GM12865 (cell line): ENCODE results near the gene ITGAD.
"Not testable (repeated sequence)": the region's sequence is repeated elsewhere in the genome, so short reads cannot be mapped to it uniquely, and the experiment has no call there.

ENCODE experiments used
- DNase-seq: peaks from one replicate; pipeline ENCODE4 v3.0.0; 2010; ENCODE audit warnings: low read depth
- H3K4me3 ChIP-seq: 2 replicates; pipeline ENCODE4 v1.5.1; 2011; ENCODE audit warnings: mild to moderate bottlenecking, low read depth, low read length, control low read depth
- CTCF ChIP-seq: IDR thresholded peaks from 2 replicates; pipeline ENCODE4 v1.5.1; 2011; ENCODE audit warnings: low read length, control low read depth, low read depth, inconsistent platforms; ENCODE audit not compliant: insufficient read depth; ENCODE audit errors: missing control alignments

The ITGAD gene

GRCh38 chr16:31438414-31438813 is 45.3 kb downstream of the ITGAD start:
- H3K4me3 ChIP-seq, result no peak overlapping the region
- no peak for TF ChIP-seq CTCF
- no peak for DNase-seq

GRCh38 chr16:31439023-31439422 is 45.9 kb downstream of the ITGAD start:
- not testable (repeated sequence) for DNase-seq, H3K4me3 ChIP-seq

- no peak for DNase-seq
- no peak overlapping the region for H3K4me3 ChIP-seq
- no peak for TF ChIP-seq CTCF
Observed at GRCh38 chr16:31439519-31439918, 46.4 kb downstream of the ITGAD start.

- no peak for TF ChIP-seq CTCF
- no peak for DNase-seq
- no peak overlapping the region for H3K4me3 ChIP-seq
Observed at GRCh38 chr16:31440516-31441184, 47.5 kb downstream of the ITGAD start.

GRCh38 chr16:31441956-31442355 is 48.8 kb downstream of the ITGAD start:
- no peak overlapping the region for H3K4me3 ChIP-seq
- no peak for DNase-seq
- no peak for TF ChIP-seq CTCF

DNA sequence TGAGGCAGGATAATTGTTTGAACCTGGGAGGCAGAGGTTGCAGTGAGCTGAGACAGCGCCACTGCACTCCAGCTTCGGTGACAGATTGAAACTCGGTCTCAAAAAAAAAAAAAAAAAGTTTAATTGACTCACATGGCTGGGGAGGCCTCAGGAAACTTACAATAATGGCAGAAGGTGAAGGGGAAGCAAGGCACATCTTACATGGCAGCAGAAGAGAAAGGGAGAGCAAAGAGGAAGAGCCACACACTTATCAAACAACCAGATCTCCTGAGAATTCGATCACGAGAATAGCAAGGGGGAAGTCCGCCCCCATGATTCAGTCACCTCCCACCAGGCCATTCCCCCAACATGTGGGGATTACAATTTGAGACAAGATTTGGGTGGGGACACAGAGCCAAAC is 52.8 kb downstream of the ITGAD start:
- DNase-seq, H3K4me3 ChIP-seq: not testable (repeated sequence)

DNA sequence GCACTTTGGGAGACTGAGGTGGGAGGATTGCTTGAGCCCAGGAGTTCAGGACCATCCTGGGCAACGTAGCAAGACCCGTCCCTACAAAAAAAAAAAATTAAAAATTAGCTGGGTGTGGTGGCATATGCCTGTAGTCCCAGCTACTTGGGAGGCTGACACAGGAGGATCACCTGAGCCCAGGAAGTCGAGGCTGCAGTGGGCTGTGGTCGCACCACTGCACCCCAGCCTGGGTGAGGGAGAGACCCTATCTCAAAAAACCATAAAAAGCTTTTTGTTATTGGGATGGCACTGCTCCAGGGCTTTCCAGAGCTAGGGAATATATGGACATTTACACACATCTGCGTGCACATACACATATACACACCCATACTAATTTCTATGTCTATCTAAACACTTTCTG is 58.1 kb downstream of the ITGAD start:
- DNase-seq, result no peak
- no peak for TF ChIP-seq CTCF
- no peak overlapping the region for H3K4me3 ChIP-seq

GRCh38 chr16:31451681-31452351 is 58.7 kb downstream of the ITGAD start:
- no peak overlapping the region for H3K4me3 ChIP-seq
- TF ChIP-seq CTCF, result peak; percentile 29
- peak; percentile 47 for DNase-seq
